H1 (cell line): ENCODE data around the gene PTPRD. TPM values are rescaled to one million over a fixed set of nuclear protein-coding genes. Genes with fewer than 3 reads are reported as not detected.

Experiments used
- CTCF ChIA-PET: fragments of 300-600 bp; sonication (Branson Sonifier 250); formaldehyde crosslinking; loops from one replicate; lab custom pipeline; 2021; ENCODE audit not compliant: partially characterized antibody; lab: Charles Lee
- POLR2A ChIA-PET: fragments of 300-600 bp; sonication (Branson Sonifier 250); formaldehyde crosslinking; loops from one replicate; lab custom pipeline; 2021; ENCODE audit warnings: inconsistent platforms; ENCODE audit not compliant: partially characterized antibody; lab: Charles Lee
- DNase-seq, 2 experiments: peaks; one replicate each; pipeline versions ENCODE4 v3.0.0 to v3.0.0-alpha.2; 2010 to 2022; ENCODE audit warnings: low spot score in 2 of 2, low read depth in 1 of 2, mixed read lengths in 1 of 2
- FAIRE-seq: peaks from 2 replicates; lab custom pipeline; 2011; peaks lifted over from hg19 to GRCh38; lab: Jason Lieb, UNC
- H2AFZ ChIP-seq: 2 replicates; pipeline ENCODE4 v1.8.1; 2012; ENCODE audit warnings: low read length, inconsistent platforms
- H2AK5ac ChIP-seq: 2 replicates; pipeline ENCODE4 v1.6.1; 2013; ENCODE audit warnings: low read depth, low read length
- H2BK120ac ChIP-seq: replicated peaks from 2 replicates; pipeline ENCODE3; 2013; ENCODE audit warnings: low read depth, low read length, inconsistent platforms
- H2BK12ac ChIP-seq: 2 replicates; pipeline ENCODE4 v1.6.1; 2013; ENCODE audit warnings: low read depth, low read length
- H2BK15ac ChIP-seq: 2 replicates; pipeline ENCODE4 v1.6.1; 2013; ENCODE audit warnings: low read length
- H2BK20ac ChIP-seq: 2 replicates; pipeline ENCODE4 v1.6.1; 2013; ENCODE audit warnings: low read length
- H2BK5ac ChIP-seq: 2 replicates; pipeline ENCODE4 v1.6.1; 2013; ENCODE audit warnings: low read depth, low read length
- H3K14ac ChIP-seq: 2 replicates; pipeline ENCODE4 v1.6.1; 2013; ENCODE audit warnings: inconsistent platforms; ENCODE audit not compliant: insufficient read length
- H3K18ac ChIP-seq: 2 replicates; pipeline ENCODE4 v1.6.1; 2013; ENCODE audit warnings: low read length; ENCODE audit errors: extremely low read depth
- H3K23ac ChIP-seq: 2 replicates; pipeline ENCODE4 v1.6.1; 2013; ENCODE audit warnings: inconsistent platforms; ENCODE audit not compliant: insufficient read length
- H3K23me2 ChIP-seq: 2 replicates; pipeline ENCODE4 v1.6.1; 2013; ENCODE audit warnings: low read depth, low read length
- H3K27ac ChIP-seq: 2 replicates; pipeline ENCODE4 v1.6.1; 2011; ENCODE audit warnings: low read depth, low read length, inconsistent platforms
- H3K27me3 ChIP-seq, 4 experiments: replicated peaks in 1 of 4; 1 replicate in 1 of 4; 2 replicates in 3 of 4; pipeline versions ENCODE4 v1.6.1 to v1.8.1; 2011 to 2013; ENCODE audit warnings: low read length in 3 of 4, mild to moderate bottlenecking in 3 of 4, inconsistent platforms in 2 of 4, mixed read lengths in 2 of 4, moderate library complexity in 1 of 4; ENCODE audit not compliant: control insufficient read depth in 3 of 4, insufficient read depth in 3 of 4; ENCODE audit errors: extremely low read depth in 1 of 4
- H3K36me3 ChIP-seq, 4 experiments: 2 replicates each; pipeline versions ENCODE4 v1.6.1 to v1.8.1; 2011 to 2013; ENCODE audit warnings: mild to moderate bottlenecking in 4 of 4, low read length in 3 of 4, moderate library complexity in 2 of 4, control low read depth in 1 of 4, inconsistent platforms in 1 of 4; ENCODE audit not compliant: insufficient read depth in 4 of 4, control insufficient read depth in 2 of 4
- H3K4ac ChIP-seq: replicated peaks from 2 replicates; pipeline ENCODE3; 2013; ENCODE audit warnings: low read length, low read depth, mixed read lengths, inconsistent platforms; ENCODE audit not compliant: insufficient read length
- H3K4me1 ChIP-seq, 4 experiments: replicated peaks in 1 of 4; 1 replicate in 1 of 4; 2 replicates in 3 of 4; pipeline versions ENCODE4 v1.6.1 to v1.8.1; 2011 to 2013; ENCODE audit warnings: low read length in 3 of 4, inconsistent platforms in 2 of 4, mixed read lengths in 1 of 4; ENCODE audit not compliant: insufficient read depth in 4 of 4, control insufficient read depth in 3 of 4
- H3K4me2 ChIP-seq, 2 experiments: 2 replicates each; pipeline versions ENCODE4 v1.6.1 to v1.8.1; 2011 to 2013; ENCODE audit warnings: low read depth in 2 of 2, low read length in 2 of 2, control low read depth in 1 of 2, inconsistent platforms in 1 of 2, mild to moderate bottlenecking in 1 of 2; ENCODE audit not compliant: insufficient read depth in 1 of 2
- H3K4me3 ChIP-seq, 4 experiments: fragments of 200-600, 300-600 bp in 1 of 4; sonication (generic), shearing (Covaris generic), sonication (Bioruptor Twin) in 1 of 4; 2 replicates each; pipeline versions ENCODE4 v1.5.1 to v1.8.1; 2011 to 2016; ENCODE audit warnings: low read length in 4 of 4, low read depth in 3 of 4, control low read depth in 2 of 4, inconsistent platforms in 2 of 4, mild to moderate bottlenecking in 2 of 4, mixed read lengths in 1 of 4, moderate library complexity in 1 of 4; ENCODE audit not compliant: insufficient read depth in 2 of 4; ENCODE audit errors: extremely low read depth in 1 of 4
- H3K56ac ChIP-seq: replicated peaks from 2 replicates; pipeline ENCODE3; 2013; ENCODE audit warnings: low read depth, mild to moderate bottlenecking, mixed read lengths, low read length, inconsistent platforms; ENCODE audit not compliant: insufficient read length
- H3K79me1 ChIP-seq: 2 replicates; pipeline ENCODE4 v1.6.1; 2013; ENCODE audit warnings: low read depth, low read length, control low read depth
- H3K79me2 ChIP-seq, 2 experiments: 2 replicates each; pipeline versions ENCODE4 v1.6.1 to v1.8.1; 2012 to 2013; ENCODE audit warnings: low read length in 2 of 2, mild to moderate bottlenecking in 2 of 2, inconsistent platforms in 1 of 2; ENCODE audit not compliant: insufficient read depth in 2 of 2, control insufficient read depth in 1 of 2
- H3K9ac ChIP-seq, 4 experiments: replicated peaks in 1 of 4; 1 replicate in 1 of 4; 2 replicates in 3 of 4; pipeline versions ENCODE4 v1.6.1 to v1.8.1; 2011 to 2013; ENCODE audit warnings: low read depth in 3 of 4, low read length in 3 of 4, control low read depth in 2 of 4, mild to moderate bottlenecking in 2 of 4, moderate library complexity in 2 of 4, inconsistent platforms in 1 of 4; ENCODE audit errors: extremely low read depth in 1 of 4
- H3K9me3 ChIP-seq, 2 experiments: 2 replicates each; pipeline versions ENCODE4 v1.6.1 to v1.8.1; 2012 to 2013; ENCODE audit warnings: mild to moderate bottlenecking in 2 of 2, moderate library complexity in 2 of 2, control low read depth in 1 of 2, inconsistent platforms in 1 of 2, low read depth in 1 of 2, low read length in 1 of 2, mixed read lengths in 1 of 2; ENCODE audit not compliant: insufficient read depth in 2 of 2
- H4K20me1 ChIP-seq, 2 experiments: replicated peaks in 1 of 2; 2 replicates each; pipeline versions ENCODE3 to v1.8.1; 2011 to 2013; ENCODE audit warnings: inconsistent platforms in 2 of 2, low read length in 2 of 2, mild to moderate bottlenecking in 1 of 2; ENCODE audit not compliant: insufficient read depth in 2 of 2, control insufficient read depth in 1 of 2
- H4K5ac ChIP-seq: 2 replicates; pipeline ENCODE4 v1.6.1; 2013; ENCODE audit warnings: low read length, low read depth, mixed read lengths, inconsistent platforms; ENCODE audit not compliant: insufficient read length
- H4K8ac ChIP-seq: 2 replicates; pipeline ENCODE4 v1.8.0; 2013; ENCODE audit warnings: mild to moderate bottlenecking, moderate library complexity, low read length, inconsistent platforms; ENCODE audit not compliant: insufficient read depth; ENCODE audit errors: extremely low read depth
- H4K91ac ChIP-seq: replicated peaks from 2 replicates; pipeline ENCODE3; 2013; ENCODE audit warnings: low read length, mixed read lengths, inconsistent platforms; ENCODE audit not compliant: insufficient read length
- CHD2 ChIP-seq: IDR thresholded peaks from 2 replicates; pipeline ENCODE4 v1.6.1; 2012; ENCODE audit warnings: low read length, improper control_type of control experiment
- YY1 ChIP-seq: IDR thresholded peaks from 2 replicates; pipeline ENCODE4 v1.6.1; 2011; ENCODE audit warnings: low read depth, mild to moderate bottlenecking, low read length
- WGBS, 2 experiments: shearing (Covaris generic) in 1 of 2; methylation state at CpG; one replicate each; pipeline versions ENCODE4 v1.1.6 to v1.1.7; 2013 to 2015; ENCODE audit warnings: low lambda C conversion rate in 2 of 2, mixed read lengths in 2 of 2, inconsistent platforms in 1 of 2, low coverage in 1 of 2, missing lambda C conversion rate in 1 of 2; ENCODE audit not compliant: insufficient replicate concordance in 2 of 2, insufficient coverage in 1 of 2, insufficient read length in 1 of 2; ENCODE audit errors: extremely low coverage in 1 of 2, missing lambda C conversion rate in 1 of 2; 5-methylcytosine and 5-hydroxymethylcytosine counted together
- polyA plus RNA-seq, 7 experiments: library from polyadenylated mRNA; depleted of rRNA in 3 of 7; stranded (reverse) in 5 of 7; unstranded in 2 of 7; fragments of >200 nt in 5 of 7; fragments of 200-250 nt in 2 of 7; gene quantifications; 1 replicate in 5 of 7; 2 replicates in 1 of 7; 4 replicates in 1 of 7; pipeline versions ENCODE4 v1.2.1 to v1.2.3, GENCODE V29; 2011 to 2013; ENCODE audit warnings: missing spikeins in 2 of 7, mixed read lengths in 2 of 7
- total RNA-seq: library from RNA; stranded (reverse); fragmentation: NEBNext Ultra II Directional; extraction: Animal tissue kit (Norgen Biotek cat#: 25700); gene quantifications from 2 replicates; pipeline ENCODE4 v1.2.1, GENCODE V29; 2021

PTPRD gene
- total and polyA plus RNA-seq, 2 of the 8 experiments (the other 6 are each of a cell fraction or from before 2014, with no cell fraction given): 17.2 to 77.0 TPM

- Histone ChIP-seq H3K27me3 (no peaks in the 10 kb centered on the region), H2BK120ac (no peak overlapping the region), H3K18ac (no peak overlapping the region), H3K4me2 (no peak overlapping the region), H3K14ac (no peak overlapping the region), H2BK20ac (no peak overlapping the region), H3K36me3 (no peaks in the 10 kb centered on the region; a peak in 1 of 8 replicates), H3K23me2 (no peaks in the 10 kb centered on the region), H2BK15ac (no peak overlapping the region), H4K5ac (no peak overlapping the region), H3K27ac (no peak overlapping the region), H4K91ac (no peak overlapping the region), H3K4me1 (peaks cover 0 to 4% (median 0%) of the 10 kb centered on the region in 4 experiments; a peak in 1 of 7 replicates), H3K23ac (no peak overlapping the region), H4K20me1 (no peaks in the 10 kb centered on the region), H2BK12ac (no peak overlapping the region), H3K9ac (no peak overlapping the region), H3K9me3 (no peaks in the 10 kb centered on the region), H3K79me2 (no peaks in the 10 kb centered on the region), H3K79me1 (no peaks in the 10 kb centered on the region), H2BK5ac (no peak overlapping the region), H3K4ac (no peak overlapping the region), H2AFZ (no peak overlapping the region), H3K56ac (no peak overlapping the region), H3K4me3 (no peak overlapping the region), H4K8ac (no peak overlapping the region), H2AK5ac (no peak overlapping the region)
- TF ChIP-seq CHD2 (no peak), YY1 (peak; percentile 70; the same call in 1 of the 2 replicates)
- ChIA-PET CTCF (interaction anchor here (1.2 kb wide), 1 partner anchor 281 kb away, joined by 5 read pairs; no protein-coding TSS in a partner anchor), POLR2A (no interaction called here)
- DNase-seq (no peak), FAIRE-seq (no peak)
- 80% methylated on average over 2 of the region's 2 CpGs; no CpG with 5 or more reads in 1 of the 2 experiments for WGBS, 2 experiments
Observed at GRCh38 chr9:8492024-8492423, 2120.8 kb downstream of the PTPRD start.
